CD4-positive, CD25-positive, alpha-beta regulatory T cell (primary cell): Measurements from ENCODE around the gene KMT2C. TPM values are rescaled to one million over a fixed set of nuclear protein-coding genes. Genes with fewer than 3 reads are reported as not detected.

ENCODE experiments used
- ATAC-seq, 2 donors: fragments of 150-1000 bp; cut with Tn5 transposase; one replicate each; pipeline ENCODE4 v1.10.0; 2021; ENCODE audit warnings: low read depth in 2 of 2, moderate number of reproducible peaks in 2 of 2, moderate library complexity in 1 of 2
- DNase-seq, 3 donors: peaks; one replicate each; pipeline versions ENCODE4 v3.0.0 to v3.0.0-alpha.2; 2012 to 2022; ENCODE audit warnings: mixed read lengths in 1 of 3
- H3K27ac ChIP-seq: one replicate; pipeline ENCODE4 v1.7.0; 2013; ENCODE audit warnings: mild to moderate bottlenecking, low read length; ENCODE audit not compliant: insufficient read depth, poor library complexity, severe bottlenecking
- H3K27me3 ChIP-seq: one replicate; pipeline ENCODE4 v1.7.0; 2013; ENCODE audit warnings: low read length; ENCODE audit not compliant: control insufficient read depth, insufficient read depth
- H3K36me3 ChIP-seq: one replicate; pipeline ENCODE4 v1.7.0; 2013; ENCODE audit warnings: mild to moderate bottlenecking, low read length, moderate library complexity; ENCODE audit not compliant: control insufficient read depth, insufficient read depth
- H3K4me1 ChIP-seq: 2 replicates; pipeline ENCODE4 v1.7.0; 2013; ENCODE audit warnings: mild to moderate bottlenecking, low read length; ENCODE audit not compliant: insufficient read depth, control insufficient read depth, poor library complexity, severe bottlenecking
- H3K4me3 ChIP-seq: one replicate; pipeline ENCODE4 v1.7.0; 2013; ENCODE audit warnings: low read depth, mild to moderate bottlenecking, low read length, moderate library complexity
- H3K9me3 ChIP-seq, 2 experiments: 1 replicate in 1 of 2; 2 replicates in 1 of 2; pipeline ENCODE4 v1.7.0; 2013; ENCODE audit warnings: low read length in 2 of 2, mild to moderate bottlenecking in 1 of 2, moderate library complexity in 1 of 2; ENCODE audit not compliant: control insufficient read depth in 2 of 2
- H3K27ac Mint-ChIP-seq, 3 donors: one replicate each; pipeline ENCODE4 v1.8.0; 2020 to 2022; ENCODE audit warnings: mild to moderate bottlenecking in 3 of 3, mixed read lengths in 3 of 3, moderate library complexity in 2 of 3
- H3K27me3 Mint-ChIP-seq: one replicate; pipeline ENCODE4 v1.8.0; 2022; ENCODE audit warnings: mild to moderate bottlenecking, mixed read lengths
- H3K36me3 Mint-ChIP-seq: one replicate; pipeline ENCODE4 v1.8.0; 2020; ENCODE audit warnings: mixed read lengths
- H3K4me1 Mint-ChIP-seq, 4 donors: one replicate each; pipeline ENCODE4 v1.8.0; 2020 to 2022; ENCODE audit warnings: mixed read lengths in 4 of 4, mild to moderate bottlenecking in 1 of 4
- H3K4me3 Mint-ChIP-seq, 4 donors: one replicate each; pipeline ENCODE4 v1.8.0; 2020 to 2022; ENCODE audit warnings: mild to moderate bottlenecking in 4 of 4, mixed read lengths in 4 of 4, moderate library complexity in 3 of 4
- H3K9me3 Mint-ChIP-seq, 7 donors: one replicate each; pipeline ENCODE4 v1.8.0; 2020 to 2022; ENCODE audit warnings: mixed read lengths in 7 of 7, mild to moderate bottlenecking in 3 of 7, moderate library complexity in 2 of 7
- polyA plus RNA-seq, 4 donors: library from polyadenylated mRNA; unstranded; fragments of 300-500 nt; fragmentation: Illumina TruSeq; gene quantifications; one replicate each; pipeline ENCODE4 v1.2.3, GENCODE V29; 2021
- total RNA-seq: library from RNA; stranded (reverse); gene quantifications from one replicate; pipeline ENCODE4 v1.2.3, GENCODE V29; 2022

The KMT2C gene
- total and polyA plus RNA-seq, 5 donors from 2014 or later = 8.6 to 160 (median 9.5) TPM

DNA sequence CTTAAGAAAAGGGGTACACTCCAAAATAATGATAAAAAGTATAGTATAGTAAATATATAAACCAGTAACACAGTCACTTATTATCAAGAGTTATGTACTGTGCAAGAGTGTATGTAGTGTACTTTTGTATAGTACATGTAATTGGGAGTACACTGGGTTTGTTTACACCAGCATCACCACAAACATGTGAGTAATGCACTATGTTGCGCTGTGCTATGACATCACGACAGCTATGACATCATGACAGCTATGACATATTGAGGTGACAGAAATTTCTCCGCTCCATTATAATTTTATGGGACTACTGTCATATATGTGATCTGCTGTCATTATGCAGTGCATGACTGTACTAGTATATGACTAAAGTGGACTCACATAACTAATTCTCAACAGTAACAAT is 84.6 kb downstream of the KMT2C start:
- Mint-ChIP-seq H3K36me3 (peaks cover 71% of the 10 kb centered on the region), H3K27me3 (peaks cover 4% of the 10 kb centered on the region), H3K4me3 (no peak overlapping the region), H3K27ac (no peak overlapping the region), H3K9me3 (peaks cover 0 to 21% (median 5%) of the 10 kb centered on the region in 7 donors), H3K4me1 (peaks cover 6 to 33% (median 26%) of the 10 kb centered on the region in 4 donors)
- H3K27me3 ChIP-seq = no peaks in the 10 kb centered on the region
- no peaks in the 10 kb centered on the region for H3K4me1 ChIP-seq
- no peak overlapping the region for H3K27ac ChIP-seq
- no peak for DNase-seq
- ATAC-seq = no peak
- H3K36me3 ChIP-seq = peaks cover 27% of the 10 kb centered on the region
- no peak overlapping the region for H3K4me3 ChIP-seq
- peaks cover 4% of the 10 kb centered on the region in 2 experiments for H3K9me3 ChIP-seq

DNA sequence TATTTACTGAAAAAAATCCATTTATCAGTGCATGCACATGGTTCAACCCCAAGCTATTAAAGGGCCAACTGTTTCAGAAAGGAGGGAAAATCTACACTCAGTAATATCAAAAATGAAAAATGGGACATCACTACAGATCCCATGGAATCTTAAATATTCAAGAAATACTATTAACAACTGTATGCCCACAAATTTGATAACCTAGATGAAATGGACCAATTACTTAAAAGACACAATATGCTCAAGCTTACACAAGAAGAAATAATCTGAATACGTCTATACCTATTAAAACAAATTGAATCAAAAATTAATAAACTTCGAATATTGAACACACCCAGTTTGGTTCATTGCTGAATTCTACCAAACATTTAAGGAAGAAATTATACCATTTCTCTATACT is 87.9 kb downstream of the KMT2C start:
- peaks cover 16 to 36% (median 28%) of the 10 kb centered on the region in 4 donors for H3K4me1 Mint-ChIP-seq
- DNase-seq (no peak), ATAC-seq (no peak)
- H3K36me3 Mint-ChIP-seq = peaks cover 60% of the 10 kb centered on the region
- H3K9me3 Mint-ChIP-seq = peaks cover 0 to 21% (median 5%) of the 10 kb centered on the region in 7 donors
- no peaks in the 10 kb centered on the region for H3K27me3 Mint-ChIP-seq
- no peak overlapping the region for H3K27ac Mint-ChIP-seq
- Histone ChIP-seq H3K4me3 (no peak overlapping the region), H3K27me3 (no peaks in the 10 kb centered on the region), H3K9me3 (peaks cover 4% of the 10 kb centered on the region in 2 experiments), H3K4me1 (peaks cover 11% of the 10 kb centered on the region), H3K36me3 (peaks cover 23% of the 10 kb centered on the region), H3K27ac (no peak overlapping the region)
- H3K4me3 Mint-ChIP-seq = no peak overlapping the region

DNA sequence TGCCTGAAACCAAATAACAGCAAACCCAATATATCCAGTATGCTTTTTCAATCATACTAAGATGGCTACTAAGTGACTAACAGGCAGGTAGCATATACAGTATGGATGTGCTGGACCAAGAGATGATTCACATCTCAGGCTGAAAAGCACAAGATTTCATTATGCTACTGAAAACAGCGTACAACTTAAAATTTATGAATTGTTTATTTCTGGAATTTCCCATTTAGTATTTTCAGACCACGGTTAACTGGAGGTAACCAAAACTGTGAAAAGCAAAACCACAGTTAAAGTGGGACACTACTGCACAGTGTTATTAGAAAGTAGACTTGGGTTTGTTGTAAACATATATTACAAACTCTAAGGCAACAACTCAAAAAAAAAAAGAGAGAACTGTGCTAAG is 91.5 kb downstream of the KMT2C start:
- Mint-ChIP-seq H3K36me3 (peaks cover 39% of the 10 kb centered on the region), H3K27me3 (no peaks in the 10 kb centered on the region), H3K4me1 (peaks cover 30 to 44% (median 35%) of the 10 kb centered on the region in 4 donors), H3K4me3 (no peak overlapping the region), H3K27ac (peak overlapping the region in 1 of 3 donors; percentile 83), H3K9me3 (peaks cover 0 to 17% (median 5%) of the 10 kb centered on the region in 7 donors)
- DNase-seq (no peak), ATAC-seq (no peak)
- H3K4me3 ChIP-seq = no peak overlapping the region
- H3K27ac ChIP-seq = no peak overlapping the region
- peaks cover 13% of the 10 kb centered on the region for H3K36me3 ChIP-seq
- peaks cover 4% of the 10 kb centered on the region in 2 experiments for H3K9me3 ChIP-seq
- no peaks in the 10 kb centered on the region for H3K27me3 ChIP-seq
- peaks cover 15% of the 10 kb centered on the region for H3K4me1 ChIP-seq

DNA sequence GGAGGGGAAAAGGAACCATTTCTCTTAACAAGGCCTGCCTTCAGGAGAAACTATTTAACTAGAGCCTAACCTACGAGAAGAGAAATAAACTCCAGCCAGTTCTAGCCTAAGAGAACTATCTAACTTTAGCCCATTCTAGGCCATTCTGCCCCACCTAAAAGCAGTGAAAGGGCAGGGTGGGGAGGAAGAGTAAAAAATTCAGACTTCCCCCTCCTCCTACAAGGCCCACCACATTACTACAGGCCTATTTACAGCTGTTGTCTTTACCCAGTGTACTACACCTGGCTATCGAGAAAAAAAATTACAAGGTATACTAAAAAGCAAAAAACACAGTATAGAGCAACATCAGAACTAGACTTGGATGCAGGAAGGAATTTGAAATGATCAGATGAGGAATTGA is 93.0 kb downstream of the KMT2C start:
- DNase-seq (no peak), ATAC-seq (no peak)
- H3K27ac ChIP-seq = no peak overlapping the region
- H3K27me3 Mint-ChIP-seq = no peaks in the 10 kb centered on the region
- H3K36me3 ChIP-seq = peaks cover 6% of the 10 kb centered on the region
- H3K4me1 Mint-ChIP-seq = peaks cover 33 to 53% (median 40%) of the 10 kb centered on the region in 4 donors
- H3K4me3 Mint-ChIP-seq = no peak overlapping the region
- no peaks in the 10 kb centered on the region for H3K27me3 ChIP-seq
- H3K36me3 Mint-ChIP-seq = peaks cover 26% of the 10 kb centered on the region
- H3K4me3 ChIP-seq = no peak overlapping the region
- no peak overlapping the region for H3K27ac Mint-ChIP-seq
- peaks cover under 1 to 2% of the 10 kb centered on the region in 2 experiments for H3K9me3 ChIP-seq
- H3K9me3 Mint-ChIP-seq = peaks cover 0 to 6% (median 0%) of the 10 kb centered on the region in 7 donors
- H3K4me1 ChIP-seq = peaks cover 15% of the 10 kb centered on the region

DNA sequence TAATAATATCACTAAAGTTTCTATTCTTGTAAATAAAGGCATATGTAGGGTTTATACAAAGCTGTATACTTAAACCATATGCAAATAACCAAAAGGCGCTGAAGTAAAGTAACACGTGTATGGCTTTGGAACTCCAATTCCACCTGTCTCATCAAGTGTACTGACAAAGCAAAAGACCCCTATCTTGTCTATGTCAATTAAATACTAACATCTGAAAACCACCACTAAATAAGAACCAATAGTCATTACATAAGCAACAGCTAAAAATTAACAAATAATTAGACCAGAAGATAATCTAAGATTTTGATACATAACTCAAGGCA is 93.9 kb downstream of the KMT2C start:
- Mint-ChIP-seq H3K27me3 (no peaks in the 10 kb centered on the region), H3K9me3 (peaks cover 0 to 1% (median 0%) of the 10 kb centered on the region in 7 donors), H3K4me1 (peaks cover 37 to 59% (median 43%) of the 10 kb centered on the region in 4 donors), H3K27ac (no peak overlapping the region), H3K4me3 (no peak overlapping the region), H3K36me3 (peaks cover 18% of the 10 kb centered on the region)
- no peaks in the 10 kb centered on the region for H3K27me3 ChIP-seq
- H3K36me3 ChIP-seq = peaks cover 2% of the 10 kb centered on the region
- H3K4me1 ChIP-seq = peaks cover 20% of the 10 kb centered on the region
- ATAC-seq (no peak), DNase-seq (no peak)
- H3K4me3 ChIP-seq = no peak overlapping the region
- H3K27ac ChIP-seq = no peak overlapping the region
- H3K9me3 ChIP-seq = no peaks in the 10 kb centered on the region

DNA sequence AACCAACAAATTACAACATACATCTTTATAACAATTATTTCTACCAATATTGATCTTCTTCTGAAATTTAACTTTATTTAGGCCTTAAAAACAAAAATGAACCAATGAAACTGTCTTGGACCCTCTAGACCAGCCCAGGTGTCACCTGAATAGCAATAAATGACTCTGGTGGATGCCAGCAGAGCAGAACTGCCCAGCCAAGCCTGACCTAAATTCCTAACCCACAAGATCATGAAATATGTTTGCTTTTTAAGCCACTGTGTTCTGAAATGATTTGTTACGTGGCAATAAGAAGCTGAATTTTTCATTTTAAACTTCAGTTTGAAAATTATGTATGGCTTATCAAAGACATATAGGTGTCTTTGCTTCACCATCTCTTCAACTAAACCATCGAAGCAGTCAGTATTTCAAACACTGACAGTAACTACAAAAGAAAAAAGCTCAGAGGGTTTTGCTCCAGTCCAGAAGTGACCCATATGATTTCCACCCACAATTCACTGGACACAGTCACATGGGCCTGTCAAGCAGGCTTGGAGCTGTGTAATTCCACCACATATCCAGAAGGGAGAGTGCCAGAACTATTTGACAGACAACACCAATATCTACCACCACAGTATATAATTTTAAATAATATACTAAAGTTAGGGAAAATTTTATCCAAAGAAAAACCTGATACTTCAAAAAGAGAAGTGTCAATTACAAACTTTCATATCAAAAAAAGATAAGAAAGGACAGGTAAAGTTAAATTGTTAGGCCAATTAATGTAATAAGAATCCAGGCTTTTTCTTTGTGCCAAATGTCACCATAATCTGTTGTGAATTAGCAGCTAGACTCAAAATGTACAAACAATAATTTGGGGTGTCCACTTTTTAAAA is 94.5 kb downstream of the KMT2C start:
- H3K4me3 Mint-ChIP-seq = peak overlapping the region in 1 of 4 donors; percentile 24
- Histone ChIP-seq H3K36me3 (peaks cover 2% of the 10 kb centered on the region), H3K27ac (no peak overlapping the region), H3K4me1 (peaks cover 26% of the 10 kb centered on the region), H3K4me3 (no peak overlapping the region), H3K9me3 (no peaks in the 10 kb centered on the region), H3K27me3 (no peaks in the 10 kb centered on the region)
- no peaks in the 10 kb centered on the region for H3K9me3 Mint-ChIP-seq
- DNase-seq = no peak
- peak in 1 of 2 donors; percentile 40 for ATAC-seq
- peak overlapping the region in 2 of 3 donors; percentile 10 to 28 for H3K27ac Mint-ChIP-seq
- H3K27me3 Mint-ChIP-seq = no peaks in the 10 kb centered on the region
- H3K36me3 Mint-ChIP-seq = peaks cover 14% of the 10 kb centered on the region
- H3K4me1 Mint-ChIP-seq = peaks cover 42 to 64% (median 49%) of the 10 kb centered on the region in 4 donors

DNA sequence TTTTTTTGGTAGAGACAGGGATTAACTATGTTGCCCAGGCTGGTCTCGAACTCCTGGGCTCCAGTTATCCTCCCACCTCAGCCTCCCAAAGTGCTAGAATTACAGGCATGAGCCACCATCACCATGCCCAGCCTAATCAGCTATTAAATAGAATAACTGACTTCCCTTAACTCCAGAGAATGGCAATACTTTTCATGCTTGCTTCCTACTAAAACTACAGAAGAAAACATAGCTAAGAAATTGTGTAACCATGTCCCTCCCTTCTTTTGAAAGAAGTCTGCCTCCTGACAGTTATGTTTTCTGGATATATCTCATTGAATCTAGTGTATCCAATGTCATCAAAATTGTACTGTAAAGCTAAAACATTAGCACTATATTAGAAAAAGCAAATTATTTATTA is 95.6 kb downstream of the KMT2C start:
- DNase-seq (no peak), ATAC-seq (no peak)
- H3K4me3 Mint-ChIP-seq = no peak overlapping the region
- Histone ChIP-seq H3K27me3 (no peaks in the 10 kb centered on the region), H3K9me3 (no peaks in the 10 kb centered on the region), H3K4me3 (no peak overlapping the region), H3K36me3 (peaks cover under 1% of the 10 kb centered on the region), H3K4me1 (peaks cover 37% of the 10 kb centered on the region), H3K27ac (no peak overlapping the region)
- H3K9me3 Mint-ChIP-seq = no peaks in the 10 kb centered on the region
- peaks cover 7% of the 10 kb centered on the region for H3K36me3 Mint-ChIP-seq
- no peak overlapping the region for H3K27ac Mint-ChIP-seq
- H3K4me1 Mint-ChIP-seq = peaks cover 53 to 65% (median 55%) of the 10 kb centered on the region in 4 donors
- no peaks in the 10 kb centered on the region for H3K27me3 Mint-ChIP-seq
